Cerebellar cortex (tissue), 1 donor: ENCODE results near the gene CAPN10.

Experiments used
- DNase-seq: peaks from one replicate; pipeline ENCODE4 v3.0.0-alpha.2; 2015; ENCODE audit warnings: low spot score

Gene CAPN10

DNA sequence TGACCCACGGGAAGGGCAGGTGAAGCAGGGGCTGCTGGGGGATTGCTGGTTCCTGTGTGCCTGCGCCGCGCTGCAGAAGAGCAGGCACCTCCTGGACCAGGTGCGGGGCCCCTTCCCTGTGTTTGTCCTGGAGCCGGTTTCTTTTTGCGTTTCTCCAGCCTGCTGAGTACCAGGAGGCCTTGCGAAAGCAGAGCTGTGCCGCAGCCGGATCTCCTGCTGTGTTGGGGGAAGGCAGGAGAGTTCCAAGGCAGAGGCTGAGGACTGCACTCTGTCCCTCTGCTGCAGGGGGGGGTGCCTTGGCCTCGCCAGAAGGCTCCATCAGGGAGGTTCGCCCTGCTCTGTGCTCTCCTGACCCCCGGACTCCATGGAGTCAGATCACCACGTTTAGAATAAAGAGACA is 2.8 kb downstream of the CAPN10 start:
- DNase-seq: no peak

DNA sequence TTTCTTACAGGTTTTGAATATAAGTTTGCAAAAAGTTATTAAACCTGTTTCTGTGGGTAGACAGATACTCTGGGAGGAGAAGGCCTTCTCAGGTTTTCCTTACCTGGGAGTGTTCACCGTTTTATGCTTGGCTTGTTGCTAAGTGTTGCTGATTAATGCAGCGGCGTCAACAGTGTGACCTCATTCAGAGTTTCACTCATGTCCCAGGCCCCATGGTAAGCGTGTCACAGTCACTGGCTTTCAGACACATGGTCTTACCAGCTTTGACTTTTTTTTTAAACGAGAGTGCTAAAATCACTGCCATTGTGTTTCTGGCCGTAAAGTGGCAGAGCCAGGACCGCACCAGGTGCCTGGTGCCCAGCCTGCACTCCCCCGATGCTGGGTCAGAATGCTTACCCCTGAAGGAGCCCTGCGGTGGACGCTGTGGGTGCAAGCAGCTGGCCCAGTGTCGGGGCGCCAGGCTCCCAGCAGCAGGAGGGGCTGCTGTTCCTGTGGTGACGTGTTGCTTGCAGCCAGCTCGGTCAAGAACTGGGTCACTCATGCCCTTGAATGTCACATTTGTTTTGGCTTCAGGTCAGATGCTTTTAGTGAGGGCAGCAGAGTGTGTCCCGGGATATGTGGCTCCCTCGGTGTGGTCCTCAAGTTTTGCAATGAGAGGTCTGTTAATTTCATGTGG is 3.5 kb downstream of the CAPN10 start:
- DNase-seq: no peak

DNA sequence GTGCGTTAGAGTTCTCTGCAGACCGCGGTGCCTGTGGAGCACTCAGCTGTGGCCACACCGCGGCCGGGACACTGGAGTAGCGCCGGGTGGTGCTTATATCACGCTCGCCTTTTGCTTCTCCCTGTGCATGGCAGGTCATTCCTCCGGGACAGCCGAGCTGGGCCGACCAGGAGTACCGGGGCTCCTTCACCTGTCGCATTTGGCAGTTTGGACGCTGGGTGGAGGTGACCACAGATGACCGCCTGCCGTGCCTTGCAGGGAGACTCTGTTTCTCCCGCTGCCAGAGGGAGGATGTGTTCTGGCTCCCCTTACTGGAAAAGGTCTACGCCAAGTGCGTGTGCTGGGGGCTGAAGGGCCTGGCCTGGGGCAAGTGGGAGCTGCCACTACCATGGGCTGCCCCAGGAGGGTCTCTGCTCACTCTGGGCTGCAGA is 4.2 kb downstream of the CAPN10 start:
- DNase-seq: no peak

DNA sequence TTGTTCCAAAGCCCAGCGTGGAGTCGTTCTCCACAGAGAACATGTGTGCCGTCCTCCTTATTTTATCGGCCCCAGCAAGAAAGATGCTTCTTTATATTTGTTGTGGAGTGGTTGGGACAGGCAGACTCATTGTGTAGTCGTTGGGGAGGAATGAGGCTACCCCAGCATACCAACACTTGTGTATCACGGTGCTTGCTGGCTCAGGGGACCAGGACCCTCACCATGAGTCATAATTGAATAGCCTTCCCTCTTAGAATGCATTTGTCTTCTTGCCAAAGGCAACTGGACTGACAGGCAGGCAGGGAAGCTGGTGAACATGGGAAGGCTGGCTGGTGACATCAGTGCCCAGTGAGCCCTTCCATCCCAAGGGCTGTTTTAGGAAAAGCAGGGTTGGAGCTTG is 4.7 kb downstream of the CAPN10 start:
- DNase-seq: no peak

DNA sequence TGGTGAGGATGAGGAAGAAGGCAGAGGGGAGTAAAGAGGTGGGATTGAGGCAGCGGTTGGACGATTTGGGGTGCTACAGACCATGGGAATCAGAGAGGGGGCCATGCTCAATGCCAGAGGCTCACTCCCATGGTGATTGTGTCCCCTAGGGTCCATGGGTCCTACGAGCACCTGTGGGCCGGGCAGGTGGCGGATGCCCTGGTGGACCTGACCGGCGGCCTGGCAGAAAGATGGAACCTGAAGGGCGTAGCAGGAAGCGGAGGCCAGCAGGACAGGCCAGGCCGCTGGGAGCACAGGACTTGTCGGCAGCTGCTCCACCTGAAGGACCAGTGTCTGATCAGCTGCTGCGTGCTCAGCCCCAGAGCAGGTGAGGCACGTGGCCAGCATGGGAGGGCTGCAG is 5.2 kb downstream of the CAPN10 start:
- DNase-seq: no peak

DNA sequence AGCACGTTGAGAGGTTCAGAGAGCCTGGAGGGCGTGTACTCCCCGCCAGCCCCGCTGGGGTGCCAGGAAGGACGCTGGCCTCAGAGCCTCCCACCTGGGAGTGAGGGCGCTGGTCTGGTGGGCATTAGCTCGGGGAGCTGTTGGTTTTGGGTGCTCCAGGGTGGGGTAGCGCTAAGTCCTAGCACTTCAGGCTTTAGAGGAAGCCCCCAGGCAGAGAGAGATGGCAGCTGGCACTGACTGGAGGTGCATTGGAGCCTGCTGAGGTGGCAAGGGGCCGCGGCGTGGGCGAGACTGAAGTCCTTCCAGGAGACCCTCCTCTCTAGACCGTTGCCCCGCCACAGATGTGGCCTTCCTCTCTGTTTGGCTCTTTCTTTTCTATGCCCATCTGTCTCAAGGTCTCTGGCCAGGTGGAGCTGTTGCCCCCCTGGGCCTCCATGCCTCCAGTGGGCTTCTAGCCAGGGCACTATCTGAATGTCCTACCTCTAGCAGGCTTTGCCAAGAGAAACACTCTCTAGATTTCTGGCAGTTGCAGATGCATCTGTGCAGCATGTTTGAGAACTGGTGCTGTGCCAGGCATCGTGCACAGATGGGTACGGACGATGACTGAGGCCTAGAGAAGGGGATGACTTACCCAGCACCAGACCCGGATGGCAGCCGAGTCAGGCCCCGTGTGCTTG is 6.6 kb downstream of the CAPN10 start:
- no peak for DNase-seq

DNA sequence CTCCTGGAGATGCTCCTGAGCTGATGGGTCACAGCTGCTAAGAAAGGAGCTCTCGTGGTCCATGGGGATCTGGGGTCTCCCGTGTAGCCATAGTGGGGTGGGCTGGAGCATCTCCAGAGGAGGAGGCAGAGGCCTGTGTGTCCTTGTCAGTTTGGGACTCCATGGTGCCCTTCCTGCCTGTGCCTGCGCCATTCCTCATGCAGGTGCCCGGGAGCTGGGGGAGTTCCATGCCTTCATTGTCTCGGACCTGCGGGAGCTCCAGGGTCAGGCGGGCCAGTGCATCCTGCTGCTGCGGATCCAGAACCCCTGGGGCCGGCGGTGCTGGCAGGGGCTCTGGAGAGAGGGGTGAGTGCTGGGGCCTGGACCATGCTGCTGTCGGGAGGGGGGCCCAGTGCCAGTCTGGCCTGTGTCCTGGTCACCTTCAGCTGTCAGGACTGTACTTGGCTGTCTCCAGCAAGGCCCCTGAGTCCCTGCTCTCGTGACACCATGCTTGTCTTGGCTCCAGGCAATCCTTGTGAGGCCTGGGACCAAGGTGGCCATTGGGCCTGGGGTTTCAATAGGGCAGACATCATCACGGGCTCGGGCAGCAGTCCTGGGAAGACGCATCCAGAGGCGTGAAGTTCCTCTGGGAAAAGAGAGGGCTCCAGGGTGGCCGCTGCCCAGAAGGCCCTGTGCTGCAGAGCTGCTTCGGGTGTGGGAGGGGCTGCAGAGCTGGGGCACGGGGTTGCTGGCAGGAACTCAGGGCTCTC is 7.3 kb downstream of the CAPN10 start:
- no peak for DNase-seq

DNA sequence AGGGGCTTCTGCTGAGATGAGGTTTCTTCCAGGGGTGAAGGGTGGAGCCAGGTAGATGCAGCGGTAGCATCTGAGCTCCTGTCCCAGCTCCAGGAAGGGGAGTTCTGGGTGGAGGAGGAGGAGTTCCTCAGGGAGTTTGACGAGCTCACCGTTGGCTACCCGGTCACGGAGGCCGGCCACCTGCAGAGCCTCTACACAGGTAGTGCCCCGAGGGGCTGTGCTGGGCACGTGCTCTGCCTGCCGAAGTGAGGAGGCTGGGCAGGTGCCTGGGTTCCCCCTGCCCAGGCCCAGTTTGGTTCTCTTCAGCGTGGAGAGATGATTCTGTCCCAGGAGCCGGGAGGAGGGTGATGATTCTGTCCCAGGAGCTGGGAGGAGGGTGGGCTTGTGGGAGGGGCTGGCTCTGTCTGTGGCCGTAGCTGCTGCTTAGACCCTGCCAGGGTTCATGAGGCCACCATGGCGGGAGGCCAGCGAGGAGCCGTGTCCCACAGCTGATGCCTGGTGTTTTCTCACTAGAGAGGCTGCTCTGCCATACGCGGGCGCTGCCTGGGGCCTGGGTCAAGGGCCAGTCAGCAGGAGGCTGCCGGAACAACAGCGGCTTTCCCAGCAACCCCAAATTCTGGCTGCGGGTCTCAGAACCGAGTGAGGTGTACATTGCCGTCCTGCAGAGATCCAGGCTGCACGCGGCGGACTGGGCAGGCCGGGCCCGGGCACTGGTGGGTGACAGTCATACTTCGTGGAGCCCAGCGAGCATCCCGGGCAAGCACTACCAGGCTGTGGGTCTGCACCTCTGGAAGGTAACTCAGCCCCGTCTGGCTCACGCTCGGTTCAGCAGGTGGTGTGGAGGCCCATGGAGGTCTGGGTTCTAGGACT is 8.2 kb downstream of the CAPN10 start:
- no peak for DNase-seq

DNA sequence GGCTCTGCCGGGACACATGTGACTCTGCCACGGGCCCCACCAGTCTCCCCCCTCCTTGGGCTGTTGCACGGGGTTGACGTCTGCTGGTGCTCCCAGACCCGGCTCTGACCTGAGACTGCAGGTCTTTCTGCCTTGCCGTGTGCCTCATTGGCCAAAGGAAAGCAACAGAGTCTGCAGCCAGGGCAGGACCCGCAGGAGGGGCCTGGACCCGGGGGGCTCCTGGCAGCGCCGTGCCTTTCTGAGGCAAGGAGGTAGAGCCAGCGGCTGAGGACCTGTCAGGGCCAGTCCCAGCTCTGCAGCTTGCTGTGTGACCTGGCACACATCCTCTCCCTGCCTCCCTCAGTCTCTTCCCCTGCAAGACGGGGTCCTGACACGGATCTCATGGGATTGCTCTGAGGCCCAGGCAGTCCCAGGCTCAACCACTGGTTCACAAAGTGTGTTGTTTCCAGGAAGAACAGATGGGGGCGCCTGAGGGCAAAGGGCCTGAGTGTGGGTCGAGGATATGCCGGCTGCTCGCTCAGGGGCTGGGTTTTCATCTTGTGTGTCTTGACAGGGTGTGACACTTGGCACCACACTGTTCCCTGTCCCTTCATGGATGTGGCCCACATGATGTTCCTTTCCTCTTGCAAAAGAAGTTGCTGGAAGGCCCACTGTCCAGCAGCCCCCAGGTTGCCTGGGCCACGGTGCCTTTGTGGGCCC is 9.0 kb downstream of the CAPN10 start:
- DNase-seq: peak; percentile 51

DNA sequence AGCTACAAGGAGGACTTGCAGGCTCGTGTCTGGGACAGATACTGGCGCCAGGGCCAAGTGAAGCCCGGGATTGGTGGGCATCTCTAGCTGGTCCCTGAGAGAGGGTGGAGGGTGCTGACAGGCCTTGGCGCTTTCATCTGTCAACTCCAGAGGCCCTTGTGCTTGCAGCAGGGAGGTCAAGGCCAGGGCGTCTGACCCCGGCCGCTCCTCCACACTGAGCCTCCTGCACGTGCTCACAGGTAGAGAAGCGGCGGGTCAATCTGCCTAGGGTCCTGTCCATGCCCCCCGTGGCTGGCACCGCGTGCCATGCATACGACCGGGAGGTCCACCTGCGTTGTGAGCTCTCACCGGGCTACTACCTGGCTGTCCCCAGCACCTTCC is 9.5 kb downstream of the CAPN10 start:
- DNase-seq: no peak

DNA sequence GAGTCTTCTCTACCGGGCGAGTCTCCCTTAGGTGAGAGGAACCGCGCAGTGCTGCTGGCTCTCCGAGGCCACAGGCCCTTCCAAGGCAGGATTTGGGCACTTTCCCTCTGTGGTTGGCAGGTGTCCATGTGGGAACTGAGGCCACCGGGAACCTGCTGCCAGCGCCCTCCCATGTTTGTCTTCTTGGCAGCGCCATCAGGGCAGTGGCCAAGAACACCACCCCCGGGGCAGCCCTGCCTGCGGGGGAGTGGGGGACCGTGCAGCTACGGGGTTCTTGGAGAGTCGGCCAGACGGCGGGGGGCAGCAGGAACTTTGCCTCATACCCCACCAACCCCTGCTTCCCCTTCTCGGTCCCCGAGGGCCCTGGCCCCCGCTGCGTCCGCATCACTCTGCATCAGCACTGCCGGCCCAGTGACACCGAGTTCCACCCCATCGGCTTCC is 10.0 kb downstream of the CAPN10 start:
- DNase-seq: peak; percentile 92

DNA sequence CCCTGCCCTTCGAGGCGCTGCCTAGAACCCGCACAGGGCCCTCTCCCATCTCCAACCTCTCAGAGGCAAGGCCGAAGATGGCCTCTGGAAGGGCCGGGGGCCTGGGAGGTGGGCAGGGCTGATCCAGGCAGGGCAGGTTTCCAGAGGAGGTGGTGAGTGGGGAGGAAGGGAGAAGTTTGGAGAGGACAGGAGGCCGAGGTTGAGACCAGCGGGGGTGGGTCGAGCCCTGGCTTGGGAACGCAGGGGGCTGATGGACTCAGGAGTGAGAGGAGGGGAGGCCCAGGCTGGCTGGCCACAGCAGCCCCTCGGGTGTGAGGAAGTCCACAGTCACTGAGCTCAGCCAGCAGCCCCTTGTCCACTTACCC is 10.5 kb downstream of the CAPN10 start:
- no peak for DNase-seq

DNA sequence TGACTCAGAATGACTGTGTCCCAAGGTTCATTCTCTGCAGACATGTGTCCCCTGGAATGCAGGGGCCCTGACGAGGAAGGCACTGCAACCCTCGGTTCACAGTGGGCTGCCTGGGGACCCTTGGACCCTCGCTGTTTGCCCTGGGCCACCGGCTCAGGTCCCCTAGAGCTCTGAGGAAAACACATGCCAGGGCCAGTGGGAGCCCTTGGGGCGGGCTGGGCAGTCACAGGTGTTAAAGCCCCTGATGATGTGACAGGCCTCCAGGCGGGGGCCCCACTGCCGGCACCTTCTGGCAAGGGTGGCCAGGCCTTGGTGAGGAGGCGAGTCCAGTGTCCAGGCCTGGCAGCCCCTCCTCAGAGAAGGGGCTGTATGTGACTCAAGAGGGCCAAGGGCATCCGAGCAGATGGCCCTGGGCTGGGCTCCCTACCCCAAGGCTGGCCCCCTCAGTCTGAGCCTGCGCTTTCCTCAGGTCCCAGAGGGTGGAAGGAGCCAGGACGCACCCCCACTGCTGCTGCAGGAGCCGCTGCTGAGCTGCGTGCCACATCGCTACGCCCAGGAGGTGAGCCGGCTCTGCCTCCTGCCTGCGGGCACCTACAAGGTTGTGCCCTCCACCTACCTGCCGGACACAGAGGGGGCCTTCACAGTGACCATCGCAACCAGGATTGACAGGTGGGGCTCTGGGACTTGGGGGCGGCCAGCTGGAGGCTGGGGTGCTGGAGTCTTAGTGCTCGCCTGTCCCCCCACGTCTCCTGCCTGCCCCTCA is 11.1 kb downstream of the CAPN10 start:
- no peak for DNase-seq

DNA sequence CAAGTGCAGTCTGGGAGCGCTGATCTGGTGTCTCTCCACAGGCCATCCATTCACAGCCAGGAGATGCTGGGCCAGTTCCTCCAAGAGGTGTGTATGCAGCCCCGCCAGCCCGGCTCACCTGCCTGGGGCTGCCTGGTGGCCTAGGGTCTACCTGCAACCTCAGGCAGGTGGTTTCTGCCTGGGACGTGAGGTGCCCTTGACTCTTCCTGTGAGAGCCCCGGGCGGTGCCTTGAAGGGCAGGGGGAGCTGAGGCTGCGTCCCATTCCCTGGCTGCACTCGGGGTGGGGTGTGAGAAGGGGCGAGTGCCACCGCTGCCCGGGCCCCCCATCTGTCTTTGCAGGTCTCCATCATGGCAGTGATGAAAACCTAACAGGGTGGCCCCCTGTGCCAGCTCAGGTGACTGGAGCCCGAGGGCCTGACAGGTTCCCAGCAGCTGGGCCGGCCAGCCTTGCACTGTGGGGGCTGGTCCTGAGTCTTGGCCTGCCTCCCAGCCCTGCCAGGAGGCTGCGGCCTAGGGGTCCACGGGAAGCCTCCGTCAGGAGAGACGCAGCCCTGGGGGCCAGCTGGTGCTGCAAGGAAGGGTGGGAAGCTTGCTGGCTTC is 11.9 kb downstream of the CAPN10 start:
- no peak for DNase-seq

DNA sequence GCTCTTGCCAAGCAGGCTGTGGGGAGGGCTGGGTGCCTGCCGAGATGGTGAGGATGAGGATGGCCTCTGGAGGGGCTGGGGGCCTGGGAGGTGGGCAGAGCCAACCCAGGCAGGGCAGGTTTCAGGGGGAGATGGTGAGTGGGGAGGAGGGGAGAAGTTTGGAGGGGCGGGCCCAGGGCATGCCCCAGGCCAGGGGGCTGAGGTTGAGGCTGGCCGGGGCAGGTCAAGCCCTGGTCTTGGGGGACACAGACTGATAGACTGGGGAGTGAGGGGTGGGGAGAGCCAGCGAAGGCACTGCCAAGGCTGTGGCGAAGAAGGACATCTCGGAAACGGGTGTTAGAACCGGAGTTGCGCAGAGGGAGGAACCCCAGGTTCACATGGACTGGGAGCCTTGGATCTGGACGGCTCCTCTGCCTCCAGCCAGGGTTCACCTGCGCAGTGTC is 12.6 kb downstream of the CAPN10 start:
- no peak for DNase-seq

DNA sequence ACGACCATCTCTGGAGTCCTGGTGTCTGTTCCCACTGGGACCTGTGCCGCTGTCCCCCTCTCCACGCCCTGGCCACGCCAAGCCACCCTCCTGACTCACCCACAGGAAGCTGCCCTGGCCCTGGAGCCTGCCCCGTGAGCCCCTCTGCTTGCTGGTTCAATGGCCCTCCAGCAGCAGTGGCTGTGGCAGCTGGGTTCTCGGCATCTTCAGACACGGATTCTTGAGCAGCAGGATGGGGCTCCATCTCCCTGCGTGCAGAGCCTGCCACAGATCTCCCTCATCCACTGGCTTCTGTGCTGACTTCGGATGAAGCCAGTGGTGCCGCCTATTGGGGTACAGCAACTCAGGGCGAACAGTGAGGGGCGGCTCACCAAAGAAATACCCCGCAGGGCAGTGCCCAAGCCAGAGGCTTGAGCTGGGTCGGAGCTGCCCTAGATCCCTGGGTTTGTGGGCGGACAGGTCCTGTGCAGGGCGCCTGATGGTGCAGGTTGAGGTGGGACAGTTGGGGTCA is 14.0 kb downstream of the CAPN10 start:
- no peak for DNase-seq

DNA sequence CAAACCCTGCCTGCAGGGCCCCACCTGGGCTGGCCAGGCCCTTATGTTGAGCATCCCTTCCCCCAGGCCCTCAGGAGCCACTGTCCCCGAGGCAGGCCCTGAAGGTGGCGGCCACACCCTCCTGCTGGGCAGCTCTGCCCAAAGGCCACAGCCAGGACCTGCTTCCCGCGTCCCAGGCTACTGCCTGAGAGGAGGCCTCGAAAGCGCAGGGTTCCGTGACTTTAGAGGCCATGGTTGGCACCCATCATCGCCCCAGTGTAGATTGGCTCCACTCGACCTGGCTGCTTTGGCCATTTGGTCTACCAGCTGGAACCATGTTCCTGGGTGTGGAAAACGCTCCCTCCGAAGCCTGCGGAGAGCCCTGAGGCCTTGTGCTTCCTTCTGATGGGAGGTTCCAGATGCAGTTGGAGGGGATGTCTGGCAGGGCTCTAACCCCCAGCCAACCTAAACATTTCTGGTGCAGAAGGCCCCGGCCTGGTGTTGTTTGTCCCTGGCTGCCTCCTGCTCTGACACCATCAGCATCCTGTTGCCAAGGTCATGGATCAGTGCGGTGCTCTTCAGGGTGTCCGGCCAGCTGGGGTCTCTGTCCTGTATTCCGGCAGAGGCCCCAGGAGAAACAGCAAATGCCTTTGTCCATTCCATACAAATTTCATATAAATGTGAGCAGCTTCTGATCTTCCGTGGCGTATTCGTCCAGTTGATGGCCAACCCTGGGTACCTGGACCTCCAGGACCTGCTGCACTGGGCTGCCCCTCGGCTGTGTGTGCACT is 14.7 kb downstream of the CAPN10 start:
- DNase-seq: no peak

DNA sequence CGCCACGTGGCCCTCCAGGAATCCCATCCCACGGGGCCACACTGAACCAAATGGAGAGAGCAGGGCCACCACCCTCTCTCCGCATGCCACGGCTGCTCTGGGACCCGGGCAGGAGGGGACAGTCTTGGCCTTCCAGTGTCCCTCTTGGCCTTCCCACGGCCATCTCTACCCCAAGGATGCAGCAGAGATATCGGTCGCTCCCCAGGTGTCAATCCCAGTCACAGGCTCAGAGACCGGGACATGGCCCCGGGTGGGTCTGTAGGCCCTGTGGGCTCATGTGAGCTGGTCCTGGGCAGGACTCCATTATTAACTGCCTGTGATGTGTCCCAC is 15.3 kb downstream of the CAPN10 start:
- DNase-seq: no peak

DNA sequence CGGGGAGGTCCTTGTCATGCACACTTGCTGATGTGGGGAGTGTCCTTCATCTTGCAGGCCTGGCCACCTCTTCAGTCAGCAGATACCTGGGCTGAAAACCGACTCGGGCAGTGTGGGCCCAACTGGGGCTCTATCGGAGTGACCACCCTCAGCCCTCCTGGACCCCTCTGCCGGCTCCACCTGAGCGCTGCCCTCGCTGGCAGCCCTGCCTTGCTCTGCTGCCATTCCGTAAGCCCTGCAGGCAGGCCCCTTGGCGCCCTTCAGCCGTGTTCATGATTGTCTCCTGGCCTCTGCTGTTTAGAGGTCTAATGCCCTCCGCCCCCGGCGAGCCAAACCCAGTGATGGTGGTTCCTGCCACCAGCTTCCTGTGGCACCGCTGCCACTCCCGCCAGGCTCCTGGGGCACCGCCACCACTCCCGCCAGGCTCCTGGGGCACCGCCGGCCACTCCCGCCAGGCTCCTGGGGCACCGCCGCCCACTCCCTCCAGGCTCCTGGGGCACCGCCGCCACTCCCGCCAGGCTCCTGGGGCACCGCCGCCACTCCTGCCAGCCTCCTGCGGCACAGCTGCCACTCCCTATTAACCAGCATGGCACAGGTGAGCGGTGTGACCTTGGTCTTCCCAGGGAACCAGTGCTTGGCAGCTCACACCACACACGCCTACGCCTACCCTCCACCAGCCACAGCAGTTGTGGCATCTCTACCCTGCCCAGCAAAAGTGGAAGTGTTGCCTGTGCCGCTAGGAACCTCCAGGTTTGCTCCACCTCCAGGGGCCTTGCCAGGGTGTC is 15.9 kb downstream of the CAPN10 start:
- DNase-seq: no peak
